Neuronal stem cell (in vitro differentiated cells): ENCODE results near the gene IER5.

Experiments
- DNase-seq: peaks from one replicate; pipeline ENCODE4 v3.0.0-alpha.2; 2013; ENCODE audit warnings: low spot score
- H2AFZ ChIP-seq: one replicate; pipeline ENCODE4 v1.6.1; 2013; ENCODE audit warnings: mild to moderate bottlenecking, low read length, inconsistent platforms
- H2AK5ac ChIP-seq: 2 replicates; pipeline ENCODE4 v1.6.1; 2013; ENCODE audit warnings: low read depth, mild to moderate bottlenecking, inconsistent platforms, low read length, moderate library complexity, mixed read lengths
- H2BK120ac ChIP-seq: 2 replicates; pipeline ENCODE4 v1.6.1; 2013; ENCODE audit warnings: low read depth, mild to moderate bottlenecking, inconsistent platforms, low read length, moderate library complexity, mixed read lengths
- H2BK12ac ChIP-seq: one replicate; pipeline ENCODE4 v1.6.1; 2013; ENCODE audit warnings: low read length, inconsistent platforms
- H2BK15ac ChIP-seq: 2 replicates; pipeline ENCODE4 v1.6.1; 2013; ENCODE audit warnings: mild to moderate bottlenecking, low read length, inconsistent platforms, mixed read lengths
- H2BK5ac ChIP-seq: one replicate; pipeline ENCODE4 v1.6.1; 2013; ENCODE audit warnings: inconsistent platforms, mild to moderate bottlenecking, low read length, moderate library complexity
- H3K14ac ChIP-seq: one replicate; pipeline ENCODE4 v1.6.1; 2013; ENCODE audit warnings: low read length, inconsistent platforms
- H3K18ac ChIP-seq: 2 replicates; pipeline ENCODE4 v1.6.1; 2013; ENCODE audit warnings: low read length, inconsistent platforms
- H3K23ac ChIP-seq: 2 replicates; pipeline ENCODE4 v1.6.1; 2013; ENCODE audit warnings: low read depth, mild to moderate bottlenecking, mixed read lengths, low read length, inconsistent platforms; ENCODE audit not compliant: poor library complexity
- H3K27ac ChIP-seq: replicated peaks from 3 replicates; pipeline ENCODE4 v1.5.1; 2013; ENCODE audit warnings: low read length, inconsistent platforms
- H3K27me3 ChIP-seq, 3 experiments: 2 replicates each; pipeline ENCODE4 v1.6.1; 2013; ENCODE audit warnings: low read length in 3 of 3, mild to moderate bottlenecking in 2 of 3, inconsistent platforms in 1 of 3, low read depth in 1 of 3, mixed read lengths in 1 of 3, moderate library complexity in 1 of 3; ENCODE audit not compliant: control insufficient read depth in 3 of 3, insufficient read depth in 3 of 3
- H3K36me3 ChIP-seq, 2 donors: replicated peaks in 1 of 2; 2 replicates each; pipeline ENCODE4 v1.6.1; 2013; ENCODE audit warnings: low read length in 2 of 2; ENCODE audit not compliant: control insufficient read depth in 2 of 2, insufficient read depth in 2 of 2
- H3K4ac ChIP-seq: 2 replicates; pipeline ENCODE4 v1.6.1; 2013; ENCODE audit warnings: inconsistent platforms, mild to moderate bottlenecking, low read length, moderate library complexity
- H3K4me1 ChIP-seq, 2 donors: 1 replicate in 1 of 2; 2 replicates in 1 of 2; pipeline ENCODE4 v1.6.1; 2013; ENCODE audit warnings: low read length in 2 of 2, low read depth in 1 of 2; ENCODE audit not compliant: control insufficient read depth in 2 of 2, insufficient read depth in 1 of 2
- H3K4me2 ChIP-seq: one replicate; pipeline ENCODE4 v1.6.1; 2013; ENCODE audit warnings: mild to moderate bottlenecking, low read length, inconsistent platforms; ENCODE audit not compliant: insufficient read depth, poor library complexity, severe bottlenecking
- H3K4me3 ChIP-seq, 2 donors: 2 replicates each; pipeline ENCODE4 v1.5.1; 2013; ENCODE audit warnings: low read length in 2 of 2, mild to moderate bottlenecking in 2 of 2, inconsistent platforms in 1 of 2, moderate library complexity in 1 of 2
- H3K79me1 ChIP-seq: one replicate; pipeline ENCODE4 v1.6.1; 2013; ENCODE audit warnings: low read depth, mild to moderate bottlenecking, inconsistent platforms, low read length, moderate library complexity
- H3K9ac ChIP-seq: one replicate; pipeline ENCODE4 v1.6.1; 2013; ENCODE audit warnings: mild to moderate bottlenecking, low read depth, low read length, inconsistent platforms; ENCODE audit not compliant: poor library complexity
- H3K9me3 ChIP-seq, 2 donors: replicated peaks in 1 of 2; 2 replicates each; pipeline versions ENCODE3 to v1.6.1; 2013; ENCODE audit warnings: low read length in 2 of 2, mild to moderate bottlenecking in 2 of 2, inconsistent platforms in 1 of 2, low read depth in 1 of 2, mixed read lengths in 1 of 2, moderate library complexity in 1 of 2; ENCODE audit not compliant: control insufficient read depth in 2 of 2, insufficient read depth in 1 of 2
- H4K8ac ChIP-seq: one replicate; pipeline ENCODE4 v1.6.1; 2013; ENCODE audit warnings: low read depth, mild to moderate bottlenecking, inconsistent platforms, low read length, moderate library complexity
- H4K91ac ChIP-seq: one replicate; pipeline ENCODE4 v1.6.1; 2013; ENCODE audit warnings: low read length, low read depth, mild to moderate bottlenecking, inconsistent platforms; ENCODE audit not compliant: poor library complexity
- WGBS, 2 donors: extraction: QIAGEN DNeasy Blood & Tissue Kit; methylation state at CpG; one replicate each; pipeline ENCODE4 v1.1.7; 2013; ENCODE audit warnings: missing lambda C conversion rate in 2 of 2, mixed read lengths in 1 of 2; ENCODE audit not compliant: insufficient read length in 2 of 2, insufficient replicate concordance in 1 of 2; ENCODE audit errors: extremely low coverage in 2 of 2; 5-methylcytosine and 5-hydroxymethylcytosine counted together

Gene IER5

GRCh38 chr1:181137217-181137743 lies 48.8 kb downstream of the IER5 start:
- Histone ChIP-seq H3K27ac (no peak overlapping the region), H3K4me2 (no peak overlapping the region), H3K79me1 (no peaks in the 10 kb centered on the region), H4K8ac (no peak overlapping the region), H2AK5ac (peak overlapping the region; percentile 66), H2BK120ac (no peak overlapping the region), H3K4me1 (peaks cover 27 to 30% of the 10 kb centered on the region in 2 donors), H4K91ac (no peak overlapping the region), H3K14ac (peak overlapping the region; percentile 11), H3K4ac (no peak overlapping the region), H2BK15ac (peak overlapping the region; percentile 54), H3K9me3 (no peaks in the 10 kb centered on the region), H3K27me3 (peaks cover 0 to 7% (median 0%) of the 10 kb centered on the region in 3 experiments), H2AFZ (no peak overlapping the region), H3K9ac (no peak overlapping the region), H3K36me3 (no peaks in the 10 kb centered on the region), H2BK12ac (no peak overlapping the region), H2BK5ac (no peak overlapping the region), H3K18ac (no peak overlapping the region), H3K23ac (no peak overlapping the region), H3K4me3 (no peak overlapping the region)
- WGBS, 2 donors: no CpG with 5 or more reads among the region's 12 CpGs
- no peak for DNase-seq

DNA sequence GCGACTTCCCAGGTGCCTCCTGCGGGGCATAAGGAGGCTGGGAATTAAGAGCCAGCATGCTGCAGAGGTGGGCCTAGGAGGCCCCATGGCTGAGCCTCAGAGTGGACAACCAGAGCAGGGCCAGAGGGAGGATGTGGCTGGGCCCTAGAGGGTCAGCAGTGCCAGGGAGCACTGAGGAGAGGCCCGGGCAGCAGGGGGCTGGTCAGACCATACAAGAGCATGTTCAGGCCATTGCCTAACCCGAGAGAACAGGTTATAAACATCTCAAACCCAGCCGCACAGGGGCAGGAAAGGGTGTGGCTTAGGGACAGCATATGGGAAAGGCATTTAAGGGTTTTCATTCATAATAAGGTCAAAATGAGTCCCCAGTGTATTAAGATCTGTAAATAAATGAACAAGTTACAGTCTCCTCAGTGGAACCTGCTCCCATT lies 51.1 kb downstream of the IER5 start:
- H3K9me3 ChIP-seq: no peaks in the 10 kb centered on the region
- no peak overlapping the region for H2BK15ac ChIP-seq
- no peaks in the 10 kb centered on the region for H3K79me1 ChIP-seq
- H4K8ac ChIP-seq: no peak overlapping the region
- H3K14ac ChIP-seq: no peak overlapping the region
- H3K9ac ChIP-seq: no peak overlapping the region
- no peak overlapping the region for H2BK120ac ChIP-seq
- no peak overlapping the region for H3K27ac ChIP-seq
- H3K36me3 ChIP-seq: no peaks in the 10 kb centered on the region
- no CpG with 5 or more reads among the region's 5 CpGs for WGBS, 2 donors
- H2AK5ac ChIP-seq: no peak overlapping the region
- no peak overlapping the region for H3K4me2 ChIP-seq
- no peak overlapping the region for H3K4me3 ChIP-seq
- DNase-seq: no peak
- H2AFZ ChIP-seq: no peak overlapping the region
- H3K4me1 ChIP-seq: peaks cover 21 to 22% of the 10 kb centered on the region in 2 donors
- H3K23ac ChIP-seq: no peak overlapping the region
- peaks cover 0 to 7% (median 0%) of the 10 kb centered on the region in 3 experiments for H3K27me3 ChIP-seq
- no peak overlapping the region for H2BK12ac ChIP-seq
- H2BK5ac ChIP-seq: no peak overlapping the region
- H4K91ac ChIP-seq: no peak overlapping the region
- H3K4ac ChIP-seq: no peak overlapping the region
- peak overlapping the region; percentile 63 for H3K18ac ChIP-seq

- H3K27me3 ChIP-seq: peaks cover 0 to 7% (median 0%) of the 10 kb centered on the region in 3 experiments
- H2BK120ac ChIP-seq: no peak overlapping the region
- no peak overlapping the region for H3K4me2 ChIP-seq
- no peak overlapping the region for H3K23ac ChIP-seq
- H2AK5ac ChIP-seq: no peak overlapping the region
- H3K9me3 ChIP-seq: no peaks in the 10 kb centered on the region
- no peak overlapping the region for H4K91ac ChIP-seq
- no peak overlapping the region for H3K18ac ChIP-seq
- no peak overlapping the region for H3K9ac ChIP-seq
- no peak overlapping the region for H2BK15ac ChIP-seq
- no peak overlapping the region for H3K4me3 ChIP-seq
- no peak for DNase-seq
- no peaks in the 10 kb centered on the region for H3K79me1 ChIP-seq
- no peak overlapping the region for H2BK5ac ChIP-seq
- WGBS, 2 donors: no CpG with 5 or more reads among the region's 4 CpGs
- H3K27ac ChIP-seq: no peak overlapping the region
- H4K8ac ChIP-seq: no peak overlapping the region
- no peak overlapping the region for H2AFZ ChIP-seq
- no peak overlapping the region for H3K14ac ChIP-seq
- H3K4ac ChIP-seq: no peak overlapping the region
- no peaks in the 10 kb centered on the region for H3K36me3 ChIP-seq
- H3K4me1 ChIP-seq: peaks cover 15 to 16% of the 10 kb centered on the region in 2 donors
- no peak overlapping the region for H2BK12ac ChIP-seq
These were observed 51.9 kb downstream of the IER5 start for GRCh38 chr1:181140398-181140797.

DNA sequence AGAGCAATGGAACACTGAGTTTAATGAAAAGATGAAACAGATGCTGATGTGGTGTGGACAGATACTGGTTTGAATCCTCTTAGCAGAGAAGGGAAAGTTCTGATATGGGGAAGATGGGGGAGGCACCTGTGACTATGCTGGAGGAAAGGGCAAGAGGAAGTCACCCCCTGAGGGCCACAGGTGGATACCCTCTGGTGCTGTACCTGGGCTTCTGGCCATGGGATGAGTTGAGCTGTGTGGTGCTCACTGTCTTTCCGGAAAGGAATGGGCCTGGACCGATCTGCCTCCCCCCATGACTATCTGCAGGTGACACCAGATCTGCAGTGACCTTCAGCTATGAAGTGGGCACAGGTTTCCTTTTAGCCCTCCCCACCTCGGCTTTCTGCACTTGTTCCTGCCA lies 52.4 kb downstream of the IER5 start:
- DNase-seq: no peak
- Histone ChIP-seq H3K4me3 (no peak overlapping the region), H3K9ac (no peak overlapping the region), H3K79me1 (no peaks in the 10 kb centered on the region), H3K27ac (no peak overlapping the region), H3K36me3 (no peaks in the 10 kb centered on the region), H3K27me3 (peaks cover 0 to 7% (median 0%) of the 10 kb centered on the region in 3 experiments), H2BK120ac (no peak overlapping the region), H2BK15ac (peak overlapping the region; percentile 81), H2BK5ac (no peak overlapping the region), H3K9me3 (peaks cover 0 to under 1% of the 10 kb centered on the region in 2 donors), H2AK5ac (peak overlapping the region; percentile 77), H3K14ac (no peak overlapping the region), H3K23ac (no peak overlapping the region), H2BK12ac (no peak overlapping the region), H4K91ac (no peak overlapping the region), H3K4ac (no peak overlapping the region), H4K8ac (no peak overlapping the region), H3K18ac (no peak overlapping the region), H3K4me2 (no peak overlapping the region), H2AFZ (no peak overlapping the region), H3K4me1 (peaks cover 12 to 15% of the 10 kb centered on the region in 2 donors)
- no CpG with 5 or more reads among the region's 3 CpGs for WGBS, 2 donors
